Prostate gland (tissue), 2 donors: Measurements from ENCODE around the gene NSD1. TPM values are rescaled to one million over a fixed set of nuclear protein-coding genes. Genes with fewer than 3 reads are reported as not detected.
A peak's percentile ranks its signal among the peaks of the same experiment; 100 is the strongest.

Experiments
- DNase-seq: peaks from one replicate; pipeline ENCODE4 v3.0.0-alpha.2; 2019; ENCODE audit warnings: low spot score
- H3K27ac ChIP-seq, 2 donors: fragments of 200-600 bp; sonication (generic); 2 replicates each; pipeline ENCODE4 v1.5.1; 2017 to 2019
- H3K27me3 ChIP-seq: fragments of 200-600 bp; sonication (generic); replicated peaks from 2 replicates; pipeline ENCODE4 v1.5.1; 2019; ENCODE audit not compliant: insufficient read depth
- H3K36me3 ChIP-seq, 2 donors: fragments of 200-600 bp; sonication (generic); 1 replicate in 1 of 2; 2 replicates in 1 of 2; pipeline versions ENCODE4 v1.5.1 to v1.8.1; 2017 to 2019
- H3K4me1 ChIP-seq: fragments of 200-600 bp; sonication (generic); replicated peaks from 2 replicates; pipeline ENCODE4 v1.5.1; 2019
- H3K4me3 ChIP-seq, 2 donors: fragments of 200-600 bp; sonication (generic); 2 replicates each; pipeline ENCODE4 v1.5.1; 2017 to 2019
- H3K9me3 ChIP-seq: fragments of 200-600 bp; sonication (generic); 2 replicates; pipeline ENCODE4 v1.5.1; 2017
- POLR2A ChIP-seq: fragments of 450-650 bp; IDR thresholded peaks from one replicate; pipeline ENCODE4 v1.6.1; 2016; ENCODE audit warnings: antibody characterized with exemption, mild to moderate bottlenecking
- POLR2AphosphoS5 ChIP-seq: sonication (generic); formaldehyde crosslinking; IDR thresholded peaks from one replicate; pipeline ENCODE4 v1.6.1; 2017; ENCODE audit warnings: antibody characterized with exemption
- WGBS: methylation state at CpG from one replicate; pipeline ENCODE4 v1.1.5; 2018; 5-methylcytosine and 5-hydroxymethylcytosine counted together
- intact Hi-C: fragments of 100-400 bp; cut with DNase I; formaldehyde crosslinking; loops from one replicate; pipeline ENCODE4 v1.14.2; 2022
- total RNA-seq, 2 donors: library from RNA; depleted of rRNA; stranded (reverse); fragments of >200 nt; gene quantifications; one replicate each; pipeline ENCODE4 v1.1.0, GENCODE V29; 2016
- TF ChIP-seq, protein P1 (sequence below), 4 experiments: fragments of 200-600 bp in 2 of 4; fragments of 450-650 bp in 2 of 4; sonication (generic) in 2 of 4; IDR thresholded peaks; 1 replicate in 3 of 4; 2 replicates in 1 of 4; pipeline ENCODE4 v1.5.1; 2016 to 2019; ENCODE audit warnings: antibody characterized with exemption in 4 of 4, mild to moderate bottlenecking in 2 of 4, moderate library complexity in 2 of 4

Gene NSD1
- total RNA-seq, 2 donors from 2014 or later = 37.2 to 53.9 TPM

DNA sequence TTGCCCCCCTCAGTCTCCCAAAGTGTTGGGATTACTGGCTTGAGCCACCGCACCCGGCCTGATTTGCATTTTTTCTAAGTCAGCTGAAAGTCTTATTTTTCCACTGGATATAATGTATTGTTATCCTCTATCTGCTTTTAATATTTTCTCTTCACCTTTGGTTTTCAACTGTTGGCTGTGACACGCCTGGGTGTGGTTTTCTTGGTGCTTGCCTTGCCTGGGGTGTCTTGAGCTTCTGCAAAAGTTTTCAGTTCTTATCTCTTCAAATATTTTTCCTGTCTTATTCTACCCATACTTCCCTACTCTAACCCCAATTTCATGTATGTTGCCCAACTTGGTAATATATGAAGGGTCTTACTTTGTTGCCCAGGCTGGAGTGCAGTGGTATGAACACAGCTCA is 182.4 kb downstream of the NSD1 start:
- no peak overlapping the region for H3K27ac ChIP-seq
- H3K27me3 ChIP-seq = no peaks in the 10 kb centered on the region
- H3K4me3 ChIP-seq = no peak overlapping the region
- intact Hi-C loops = loop anchor here (5.0 kb wide), 1 partner anchor 141 kb away; no protein-coding TSS in a partner anchor
- H3K36me3 ChIP-seq = no peaks in the 10 kb centered on the region
- no peak for TF ChIP-seq POLR2A
- TF ChIP-seq, protein P1, sequence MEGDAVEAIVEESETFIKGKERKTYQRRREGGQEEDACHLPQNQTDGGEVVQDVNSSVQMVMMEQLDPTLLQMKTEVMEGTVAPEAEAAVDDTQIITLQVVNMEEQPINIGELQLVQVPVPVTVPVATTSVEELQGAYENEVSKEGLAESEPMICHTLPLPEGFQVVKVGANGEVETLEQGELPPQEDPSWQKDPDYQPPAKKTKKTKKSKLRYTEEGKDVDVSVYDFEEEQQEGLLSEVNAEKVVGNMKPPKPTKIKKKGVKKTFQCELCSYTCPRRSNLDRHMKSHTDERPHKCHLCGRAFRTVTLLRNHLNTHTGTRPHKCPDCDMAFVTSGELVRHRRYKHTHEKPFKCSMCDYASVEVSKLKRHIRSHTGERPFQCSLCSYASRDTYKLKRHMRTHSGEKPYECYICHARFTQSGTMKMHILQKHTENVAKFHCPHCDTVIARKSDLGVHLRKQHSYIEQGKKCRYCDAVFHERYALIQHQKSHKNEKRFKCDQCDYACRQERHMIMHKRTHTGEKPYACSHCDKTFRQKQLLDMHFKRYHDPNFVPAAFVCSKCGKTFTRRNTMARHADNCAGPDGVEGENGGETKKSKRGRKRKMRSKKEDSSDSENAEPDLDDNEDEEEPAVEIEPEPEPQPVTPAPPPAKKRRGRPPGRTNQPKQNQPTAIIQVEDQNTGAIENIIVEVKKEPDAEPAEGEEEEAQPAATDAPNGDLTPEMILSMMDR (IDR thresholded peaks at IDR 0.05) = no peak
- TF ChIP-seq POLR2AphosphoS5 = no peak
- no peaks in the 10 kb centered on the region for H3K9me3 ChIP-seq
- H3K4me1 ChIP-seq = peaks cover 10% of the 10 kb centered on the region
- WGBS = 97% methylated on average over 3 of the region's 3 CpGs
- DNase-seq = no peak

DNA sequence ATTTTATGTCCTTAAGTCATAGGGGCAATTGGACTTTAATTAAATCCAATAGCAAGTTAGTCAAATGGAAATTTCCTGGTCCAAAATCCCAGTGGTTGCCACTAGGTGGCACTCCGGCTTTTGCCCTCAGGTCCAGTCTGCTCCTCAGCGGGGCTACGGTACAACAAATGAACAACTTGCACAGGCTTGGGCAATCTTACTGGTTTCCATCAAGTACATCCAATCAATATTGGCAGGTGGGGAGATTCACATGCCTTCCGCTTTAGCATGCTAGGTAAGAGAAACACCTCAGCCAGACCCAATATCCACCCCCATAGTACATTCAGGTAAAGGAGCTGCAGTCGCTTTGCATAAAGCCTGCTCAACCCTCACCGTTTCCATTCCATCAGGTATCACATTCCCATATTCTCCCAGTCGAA is 184.4 kb downstream of the NSD1 start:
- H3K4me3 ChIP-seq = no peak overlapping the region
- peak; percentile 80 for DNase-seq
- H3K27me3 ChIP-seq = no peaks in the 10 kb centered on the region
- TF ChIP-seq, protein P1 (IDR thresholded peaks at IDR 0.05) = peak; percentile 71 to 91 (median 81)
- TF ChIP-seq POLR2AphosphoS5 (peak; percentile 52), POLR2A (no peak)
- no peaks in the 10 kb centered on the region for H3K4me1 ChIP-seq
- H3K36me3 ChIP-seq = no peaks in the 10 kb centered on the region
- no peaks in the 10 kb centered on the region for H3K9me3 ChIP-seq
- WGBS = 27% methylated on average over 7 of the region's 7 CpGs
- intact Hi-C loops = loop anchor here (2.0 to 5.0 kb wide), 2 partner anchors 65 to 139 kb away; no protein-coding TSS in a partner anchor
- no peak overlapping the region for H3K27ac ChIP-seq

DNA sequence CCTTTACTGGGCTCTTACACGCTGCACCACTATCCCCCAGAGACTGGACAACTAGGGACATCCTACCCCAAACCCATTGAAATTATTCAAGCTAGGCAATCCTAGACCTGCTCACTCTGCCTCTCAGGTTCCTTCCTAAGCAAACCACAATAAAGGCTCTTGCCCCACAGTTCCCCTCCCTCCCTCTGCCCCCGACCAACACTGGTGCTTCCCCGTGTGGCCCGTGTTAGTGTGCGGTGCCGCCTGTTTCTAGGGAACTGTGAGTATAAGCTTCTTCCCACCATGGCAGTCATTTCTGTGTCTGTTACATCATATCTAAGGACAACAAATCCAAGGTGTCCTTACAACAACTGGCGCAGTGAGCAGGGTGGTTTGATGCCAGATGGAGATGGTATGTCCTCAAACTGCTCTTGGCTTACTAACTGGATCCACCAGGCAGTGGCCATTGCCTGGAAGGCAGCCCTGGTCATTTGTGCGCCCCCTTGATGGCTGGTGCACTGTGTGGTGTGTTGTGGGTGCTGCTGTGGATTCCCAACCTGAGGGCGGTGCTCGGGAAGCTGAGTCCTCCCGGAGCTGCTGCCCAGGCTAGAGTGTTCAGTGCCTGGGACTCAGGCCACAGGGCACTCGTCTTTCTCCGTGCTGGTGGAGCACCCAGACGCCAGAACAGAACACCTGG is 186.5 kb downstream of the NSD1 start:
- TF ChIP-seq POLR2AphosphoS5 (no peak), POLR2A (no peak)
- TF ChIP-seq, protein P1 (IDR thresholded peaks at IDR 0.05) = no peak
- intact Hi-C loops = loop anchor here (2.0 to 5.0 kb wide), 2 partner anchors 63 to 137 kb away; no protein-coding TSS in a partner anchor
- Histone ChIP-seq H3K4me3 (no peak overlapping the region), H3K27ac (no peak overlapping the region), H3K4me1 (no peaks in the 10 kb centered on the region), H3K36me3 (no peaks in the 10 kb centered on the region), H3K9me3 (no peaks in the 10 kb centered on the region), H3K27me3 (no peaks in the 10 kb centered on the region)
- WGBS = 90% methylated on average over 10 of the region's 14 CpGs
- no peak for DNase-seq

DNA sequence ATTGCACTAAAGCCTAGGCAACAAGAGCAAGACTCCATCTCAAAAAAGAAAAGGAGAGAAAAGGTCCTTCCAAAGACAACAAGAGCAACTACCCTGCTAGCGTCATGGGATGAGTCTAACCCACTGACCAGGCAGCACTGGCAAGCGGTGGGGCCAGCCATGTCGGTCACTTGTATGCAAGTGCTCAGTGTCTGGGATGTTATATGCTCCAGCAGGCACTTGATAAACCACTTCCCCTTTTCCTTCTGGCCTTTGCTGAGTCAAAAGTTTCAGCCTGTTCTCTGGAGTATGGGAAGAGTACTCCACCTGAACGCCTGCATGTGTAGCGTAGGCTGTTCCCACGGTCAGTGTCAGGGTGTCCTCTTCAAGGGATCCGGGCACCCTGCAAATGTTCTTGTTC is 187.3 kb downstream of the NSD1 start:
- Histone ChIP-seq H3K27me3 (no peaks in the 10 kb centered on the region), H3K27ac (no peak overlapping the region), H3K4me1 (no peaks in the 10 kb centered on the region), H3K9me3 (no peaks in the 10 kb centered on the region), H3K36me3 (no peaks in the 10 kb centered on the region), H3K4me3 (no peak overlapping the region)
- DNase-seq = no peak
- intact Hi-C loops = no loop called here
- TF ChIP-seq POLR2AphosphoS5 (no peak), POLR2A (no peak)
- TF ChIP-seq, protein P1 (IDR thresholded peaks at IDR 0.05) = no peak
- WGBS = 86% methylated on average over 7 of the region's 7 CpGs

DNA sequence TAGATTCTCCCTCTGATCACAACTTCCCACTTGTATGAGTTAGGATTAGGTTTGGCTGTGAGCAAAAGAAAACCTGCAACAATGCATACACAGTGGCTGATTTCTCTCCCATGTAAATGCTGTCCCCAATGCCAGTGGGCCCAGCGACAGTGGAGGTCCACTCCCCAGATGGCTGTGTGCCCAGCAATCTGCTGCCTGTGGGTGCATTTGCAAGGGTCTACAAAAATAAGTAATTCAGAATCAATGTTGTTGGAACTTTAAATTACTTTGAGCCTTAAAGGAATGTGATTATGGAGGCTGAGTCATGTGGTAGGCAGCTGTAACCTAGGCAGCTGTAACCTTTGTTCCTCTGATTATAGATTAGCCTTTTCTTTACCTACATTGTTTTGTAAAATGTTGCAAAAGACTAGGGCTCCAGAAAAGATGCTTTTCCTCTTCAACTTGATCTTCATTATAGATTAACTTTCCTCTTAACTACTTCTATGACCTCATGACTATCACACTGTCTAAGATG is 192.4 kb downstream of the NSD1 start:
- no peaks in the 10 kb centered on the region for H3K4me1 ChIP-seq
- DNase-seq = no peak
- no peak overlapping the region for H3K4me3 ChIP-seq
- WGBS = 63% methylated on average over 1 of the region's 1 CpG
- H3K36me3 ChIP-seq = no peaks in the 10 kb centered on the region
- no peaks in the 10 kb centered on the region for H3K9me3 ChIP-seq
- TF ChIP-seq POLR2AphosphoS5 (no peak), POLR2A (no peak)
- TF ChIP-seq, protein P1 (IDR thresholded peaks at IDR 0.05) = no peak
- no peaks in the 10 kb centered on the region for H3K27me3 ChIP-seq
- intact Hi-C loops = no loop called here
- no peak overlapping the region for H3K27ac ChIP-seq
